Neural cell (in vitro differentiated cells): Measurements from ENCODE around the gene PTK6. TPM values are rescaled to one million over a fixed set of nuclear protein-coding genes. Genes with fewer than 3 reads are reported as not detected.

Source experiments
- H2AFZ ChIP-seq: fragments of 200-600, 300-800 bp; sonication (generic), shearing (Covaris generic); 2 replicates; pipeline ENCODE4 v1.6.0; 2014; ENCODE audit warnings: low read depth, mild to moderate bottlenecking, antibody characterized with exemption, low read length, moderate library complexity
- H3F3A ChIP-seq: fragments of 200-600 bp; shearing (Covaris generic); 2 replicates; pipeline ENCODE4 v1.6.1; 2016; ENCODE audit warnings: mild to moderate bottlenecking, moderate library complexity, mixed read lengths, antibody characterized with exemption, low read length; ENCODE audit not compliant: insufficient read depth, poor library complexity, severe bottlenecking
- H3K27ac ChIP-seq: fragments of 200-600, 300-800 bp; sonication (generic), shearing (Covaris generic); 2 replicates; pipeline ENCODE4 v1.5.1; 2014; ENCODE audit warnings: mild to moderate bottlenecking, low read length, moderate library complexity
- H3K27me3 ChIP-seq: fragments of 300-800, 200-600 bp; sonication (generic), shearing (Covaris generic); 2 replicates; pipeline ENCODE4 v1.6.0; 2014; ENCODE audit warnings: mild to moderate bottlenecking, low read depth, low read length, moderate library complexity; ENCODE audit not compliant: insufficient read depth
- H3K36me3 ChIP-seq: fragments of 300-800, 200-600 bp; sonication (generic), shearing (Covaris generic); 2 replicates; pipeline ENCODE4 v1.5.1; 2014; ENCODE audit warnings: mild to moderate bottlenecking, antibody characterized with exemption, low read length, moderate library complexity; ENCODE audit not compliant: insufficient read depth
- H3K4me2 ChIP-seq: fragments of 300-800, 200-600 bp; sonication (generic), shearing (Covaris generic); 2 replicates; pipeline ENCODE4 v1.6.0; 2014; ENCODE audit warnings: mild to moderate bottlenecking, low read length
- H3K4me3 ChIP-seq: fragments of 300-800, 200-600 bp; sonication (generic), shearing (Covaris generic); 2 replicates; pipeline ENCODE4 v1.5.1; 2014; ENCODE audit warnings: mild to moderate bottlenecking, low read length, moderate library complexity
- H3K79me2 ChIP-seq: fragments of 200-600 bp; shearing (Covaris generic); replicated peaks from 2 replicates; pipeline ENCODE4 v1.6.0; 2014; ENCODE audit warnings: mild to moderate bottlenecking, low read length, moderate library complexity; ENCODE audit not compliant: insufficient read depth
- H3K9ac ChIP-seq: fragments of 300-800, 200-600 bp; sonication (generic), shearing (Covaris generic); 2 replicates; pipeline ENCODE4 v1.6.1; 2016; ENCODE audit warnings: mild to moderate bottlenecking, low read length, mixed read lengths
- H3K9me2 ChIP-seq: fragments of 200-600 bp; shearing (Covaris generic); 2 replicates; pipeline ENCODE4 v1.6.1; 2016; ENCODE audit warnings: mild to moderate bottlenecking, low read length, mixed read lengths; ENCODE audit not compliant: insufficient read depth
- H3K9me3 ChIP-seq: fragments of 200-600, 300-800 bp; sonication (generic), shearing (Covaris generic); 2 replicates; pipeline ENCODE4 v1.6.1; 2016; ENCODE audit warnings: mild to moderate bottlenecking, mixed run types, low read length, moderate library complexity, mixed read lengths
- H4K20me1 ChIP-seq: fragments of 200-600 bp; shearing (Covaris generic); 2 replicates; pipeline ENCODE4 v1.6.1; 2016; ENCODE audit warnings: mild to moderate bottlenecking, mixed run types; ENCODE audit not compliant: insufficient read depth
- CTCF ChIP-seq: fragments of 450-650 bp; IDR thresholded peaks from 2 replicates; pipeline ENCODE4 v1.5.1; 2014; ENCODE audit warnings: antibody characterized with exemption, mild to moderate bottlenecking, moderate library complexity; ENCODE audit not compliant: poor library complexity, severe bottlenecking
- EP300 ChIP-seq: fragments of 450-650 bp; conservative IDR thresholded peaks from 2 replicates; pipeline ENCODE4 v1.6.1; 2014; ENCODE audit warnings: antibody characterized with exemption, mild to moderate bottlenecking, moderate library complexity; ENCODE audit not compliant: poor library complexity, severe bottlenecking
- EZH2 ChIP-seq: fragments of 200-600, 300-800 bp; shearing (Covaris generic), sonication (generic); IDR thresholded peaks from 2 replicates; pipeline ENCODE4 v1.6.1; 2014; ENCODE audit warnings: antibody characterized with exemption, low read length, borderline replicate concordance, mild to moderate bottlenecking; ENCODE audit not compliant: insufficient read depth, poor library complexity, severe bottlenecking
- MXI1 ChIP-seq: fragments of 450-650 bp; conservative IDR thresholded peaks from 2 replicates; pipeline ENCODE4 v1.6.1; 2014; ENCODE audit warnings: antibody characterized with exemption, mild to moderate bottlenecking; ENCODE audit not compliant: poor library complexity, severe bottlenecking
- POLR2AphosphoS5 ChIP-seq: IDR thresholded peaks from 2 replicates; pipeline ENCODE4 v1.6.1; 2012
- RAD21 ChIP-seq: fragments of 450-650 bp; conservative IDR thresholded peaks from 2 replicates; pipeline ENCODE4 v1.6.1; 2014; ENCODE audit warnings: antibody characterized with exemption, mild to moderate bottlenecking, moderate library complexity
- REST ChIP-seq: IDR thresholded peaks from 2 replicates; pipeline ENCODE4 v1.6.1; 2012; ENCODE audit warnings: borderline replicate concordance
- SMC3 ChIP-seq: fragments of 450-650 bp; conservative IDR thresholded peaks from 2 replicates; pipeline ENCODE4 v1.6.1; 2014; ENCODE audit warnings: antibody characterized with exemption, mild to moderate bottlenecking, moderate library complexity; ENCODE audit not compliant: poor library complexity
- TAF1 ChIP-seq: IDR thresholded peaks from 2 replicates; pipeline ENCODE4 v1.6.1; 2012; ENCODE audit warnings: low read depth
- polyA plus RNA-seq: library from polyadenylated mRNA; depleted of rRNA; stranded (reverse); fragments of >200 nt; gene quantifications from 2 replicates; pipeline ENCODE4 v1.2.3, GENCODE V29; 2014

PTK6 gene
- polyA plus RNA-seq, 1 donor from 2014 or later, result not detected

DNA sequence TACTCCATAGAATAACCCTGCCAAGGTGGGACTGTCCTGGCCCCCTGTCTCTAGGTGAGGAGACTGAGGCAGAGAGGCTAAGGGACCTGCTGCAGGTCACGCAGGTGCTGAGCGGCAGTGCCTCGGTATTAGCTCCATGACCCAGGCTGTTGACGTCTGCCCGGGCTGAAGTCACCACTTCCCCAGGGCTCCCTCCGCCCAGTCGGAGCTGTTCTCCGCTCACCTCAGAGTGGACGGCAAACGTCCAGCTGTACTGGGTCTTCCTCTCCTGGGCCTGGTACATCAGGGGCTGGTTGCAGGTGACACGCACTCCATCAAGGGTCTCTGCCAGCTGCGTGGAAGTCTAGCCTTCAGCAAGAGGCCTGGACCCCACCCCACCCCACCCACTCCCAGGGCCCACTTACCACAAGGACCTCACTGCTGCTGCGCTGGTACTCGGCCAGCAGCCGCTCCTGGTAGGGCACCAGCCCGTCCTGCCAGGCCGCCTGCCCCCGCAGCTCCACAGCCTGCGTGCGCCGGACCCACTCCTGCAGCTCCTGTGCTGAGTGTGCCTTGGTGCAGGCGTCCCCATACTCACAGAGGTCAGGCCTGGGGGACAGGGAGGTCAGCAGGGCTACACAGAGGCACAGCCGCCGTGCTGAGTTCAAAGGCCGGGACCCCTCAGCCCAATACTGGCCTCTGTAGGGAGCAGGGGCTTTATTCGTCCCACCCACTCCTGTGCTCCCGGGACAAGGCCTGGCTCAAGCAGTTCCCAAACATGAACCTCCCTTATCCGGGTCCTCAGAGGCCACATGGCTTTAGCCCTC, 33.3 kb upstream of the PTK6 start:
- Histone ChIP-seq H3K27ac (no peak overlapping the region), H3K9me2 (no peaks in the 10 kb centered on the region), H3K79me2 (no peaks in the 10 kb centered on the region), H3K4me2 (no peak overlapping the region), H3K9ac (no peak overlapping the region), H3K4me3 (no peak overlapping the region), H3K9me3 (no peaks in the 10 kb centered on the region), H2AFZ (no peak overlapping the region), H3K27me3 (no peaks in the 10 kb centered on the region), H3F3A (no peaks in the 10 kb centered on the region), H3K36me3 (no peaks in the 10 kb centered on the region), H4K20me1 (no peaks in the 10 kb centered on the region)
- no peak for TF ChIP-seq EP300
- TF ChIP-seq CTCF, result no peak
- TF ChIP-seq EZH2, result no peak
- TF ChIP-seq REST, result no peak
- no peak for TF ChIP-seq TAF1
- TF ChIP-seq RAD21, result no peak
- TF ChIP-seq SMC3, result no peak
- no peak for TF ChIP-seq MXI1
- no peak for TF ChIP-seq POLR2AphosphoS5

DNA sequence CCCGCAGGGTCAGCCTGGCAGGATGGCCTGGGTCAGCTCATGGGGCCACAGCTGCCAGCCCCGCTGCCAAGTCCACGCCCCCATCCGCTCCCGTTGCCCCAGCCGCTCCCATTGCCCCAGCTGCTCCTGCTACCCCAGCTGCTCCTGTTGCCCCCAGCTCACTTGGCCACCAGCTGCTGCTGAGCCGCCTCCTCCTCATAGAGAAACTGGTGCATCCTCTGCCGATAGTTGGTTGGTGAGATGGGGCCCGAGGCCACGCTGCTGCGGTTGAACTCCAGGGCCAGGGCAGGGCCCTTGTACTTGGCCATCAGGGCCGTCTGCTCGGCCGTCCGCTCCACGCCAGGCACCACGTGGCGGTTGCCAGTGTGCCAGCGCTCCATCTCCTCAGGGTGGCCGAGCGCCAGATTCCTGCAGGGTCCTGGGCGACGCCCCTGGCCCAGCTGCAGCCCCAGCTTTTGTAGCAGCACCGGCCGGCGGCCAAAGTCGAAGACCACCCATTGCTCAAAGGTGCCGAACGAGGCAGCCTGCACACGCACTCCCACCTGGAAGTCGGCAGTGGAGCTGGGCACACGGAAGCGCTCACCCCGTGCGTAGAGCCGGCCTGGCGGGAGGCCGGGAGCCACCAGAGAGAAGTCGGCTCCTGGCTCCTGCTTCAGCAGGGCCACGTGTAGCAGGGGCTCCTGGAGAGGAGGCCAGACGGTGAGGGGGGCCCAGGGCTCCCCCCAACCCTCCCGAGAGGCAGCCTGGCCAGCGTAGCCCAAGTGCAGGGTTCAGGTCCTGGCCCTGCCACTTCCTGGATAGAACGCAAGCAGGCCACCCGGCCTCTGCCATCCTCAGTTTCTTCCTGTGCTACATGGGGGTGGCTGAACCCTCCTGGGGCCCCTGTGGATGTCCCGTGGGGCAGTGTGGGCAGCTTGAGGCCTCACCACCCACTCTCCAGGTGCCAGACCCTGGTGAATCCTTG, 32.1 kb upstream of the PTK6 start:
- H3K9ac ChIP-seq, result no peak overlapping the region
- no peaks in the 10 kb centered on the region for H4K20me1 ChIP-seq
- no peak for TF ChIP-seq REST
- no peak for TF ChIP-seq EZH2
- TF ChIP-seq CTCF, result no peak
- no peak for TF ChIP-seq POLR2AphosphoS5
- TF ChIP-seq EP300, result no peak
- TF ChIP-seq MXI1, result no peak
- TF ChIP-seq TAF1, result no peak
- TF ChIP-seq RAD21, result no peak
- no peak for TF ChIP-seq SMC3
- no peaks in the 10 kb centered on the region for H3K27me3 ChIP-seq
- H2AFZ ChIP-seq, result no peak overlapping the region
- no peaks in the 10 kb centered on the region for H3F3A ChIP-seq
- no peaks in the 10 kb centered on the region for H3K36me3 ChIP-seq
- H3K9me3 ChIP-seq, result no peaks in the 10 kb centered on the region
- no peak overlapping the region for H3K4me3 ChIP-seq
- H3K4me2 ChIP-seq, result no peak overlapping the region
- H3K27ac ChIP-seq, result no peak overlapping the region
- no peaks in the 10 kb centered on the region for H3K79me2 ChIP-seq
- no peaks in the 10 kb centered on the region for H3K9me2 ChIP-seq
